GM23248 (cell line): ENCODE measurements around the gene CELA3B. TPM values are rescaled to one million over a fixed set of nuclear protein-coding genes. Genes with fewer than 3 reads are reported as not detected.
A peak's percentile ranks its signal among the peaks of the same experiment; 100 is the strongest.

Experiments used
- DNase-seq: peaks from one replicate; pipeline ENCODE4 v3.0.0-alpha.2; 2015
- H2AFZ ChIP-seq: fragments of 200-600 bp; sonication (generic); 2 replicates; pipeline ENCODE4 v1.6.1; 2016; ENCODE audit warnings: antibody characterized with exemption
- H3F3A ChIP-seq: fragments of 200-600 bp; sonication (generic); 2 replicates; pipeline ENCODE4 v1.6.1; 2016; ENCODE audit warnings: mild to moderate bottlenecking, antibody characterized with exemption, mixed run types; ENCODE audit not compliant: insufficient read depth
- H3K27ac ChIP-seq: fragments of 200-600 bp; sonication (generic); 2 replicates; pipeline ENCODE4 v1.5.1; 2016; ENCODE audit warnings: mild to moderate bottlenecking
- H3K27me3 ChIP-seq: fragments of 200-600 bp; sonication (generic); replicated peaks from 2 replicates; pipeline ENCODE4 v1.6.1; 2016; ENCODE audit warnings: mild to moderate bottlenecking; ENCODE audit not compliant: insufficient read depth
- H3K36me3 ChIP-seq: fragments of 200-600 bp; sonication (generic); 2 replicates; pipeline ENCODE4 v1.6.1; 2016; ENCODE audit warnings: low read depth, mild to moderate bottlenecking
- H3K4me1 ChIP-seq: fragments of 200-600 bp; sonication (generic); 2 replicates; pipeline ENCODE4 v1.6.1; 2016; ENCODE audit warnings: mild to moderate bottlenecking; ENCODE audit not compliant: insufficient read depth
- H3K4me2 ChIP-seq: fragments of 200-600 bp; sonication (generic); one replicate; pipeline ENCODE4 v1.6.1; 2016; ENCODE audit warnings: mild to moderate bottlenecking; ENCODE audit not compliant: unreplicated experiment
- H3K4me3 ChIP-seq: fragments of 200-600 bp; sonication (generic); 2 replicates; pipeline ENCODE4 v1.5.1; 2016; ENCODE audit warnings: mild to moderate bottlenecking
- H3K79me2 ChIP-seq: fragments of 200-600 bp; sonication (generic); 2 replicates; pipeline ENCODE4 v1.6.1; 2016; ENCODE audit warnings: mild to moderate bottlenecking; ENCODE audit not compliant: insufficient read depth
- H3K9ac ChIP-seq: fragments of 200-600 bp; sonication (generic); 2 replicates; pipeline ENCODE4 v1.6.1; 2016; ENCODE audit warnings: mild to moderate bottlenecking
- H3K9me2 ChIP-seq: fragments of 200-600 bp; sonication (generic); 2 replicates; pipeline ENCODE4 v1.6.1; 2016; ENCODE audit warnings: mixed run types, mild to moderate bottlenecking, moderate library complexity; ENCODE audit not compliant: insufficient read depth
- H3K9me3 ChIP-seq: fragments of 200-600 bp; sonication (generic); one replicate; pipeline ENCODE4 v1.6.1; 2017; ENCODE audit warnings: low read depth
- H4K20me1 ChIP-seq: fragments of 200-600 bp; sonication (generic); 2 replicates; pipeline ENCODE4 v1.6.0; 2016; ENCODE audit not compliant: insufficient read depth
- EZH2 ChIP-seq: fragments of 200-600 bp; sonication (generic); IDR thresholded peaks from 2 replicates; pipeline ENCODE4 v1.6.1; 2018; ENCODE audit warnings: antibody characterized with exemption, mild to moderate bottlenecking; ENCODE audit not compliant: insufficient read depth, poor library complexity, severe bottlenecking
- EZH2phosphoT487 ChIP-seq: fragments of 200-600 bp; sonication (generic); IDR thresholded peaks from 2 replicates; pipeline ENCODE4 v1.6.1; 2018; ENCODE audit warnings: antibody characterized with exemption, moderate library complexity, mild to moderate bottlenecking, low read depth; ENCODE audit not compliant: insufficient read depth
- WGBS, 2 experiments: methylation state at CpG; one replicate each; pipeline ENCODE4 v1.1.6; 2015 to 2017; ENCODE audit warnings: low lambda C conversion rate in 2 of 2, low coverage in 1 of 2; ENCODE audit errors: missing lambda C conversion rate in 2 of 2; 5-methylcytosine and 5-hydroxymethylcytosine counted together
- in situ Hi-C: fragments of 300-500 bp; cut with MboI; formaldehyde crosslinking; loops from 2 replicates; pipeline ENCODE4 v1.15.0; 2020
- polyA plus RNA-seq: library from polyadenylated mRNA; unstranded; fragments of >200 nt; fragmentation: Nextera tagmentation; extraction: Ambion mirVana; gene quantifications from 2 replicates; pipeline ENCODE4 v1.2.1, GENCODE V29; 2016
- total RNA-seq: library from RNA; depleted of rRNA; stranded (reverse); fragments of >200 nt; shearing (Covaris generic); gene quantifications from 2 replicates; pipeline ENCODE4 v1.2.3, GENCODE V29; 2014

The CELA3B gene
- total and polyA plus RNA-seq, 2 experiments from 2014 or later: not detected

DNA sequence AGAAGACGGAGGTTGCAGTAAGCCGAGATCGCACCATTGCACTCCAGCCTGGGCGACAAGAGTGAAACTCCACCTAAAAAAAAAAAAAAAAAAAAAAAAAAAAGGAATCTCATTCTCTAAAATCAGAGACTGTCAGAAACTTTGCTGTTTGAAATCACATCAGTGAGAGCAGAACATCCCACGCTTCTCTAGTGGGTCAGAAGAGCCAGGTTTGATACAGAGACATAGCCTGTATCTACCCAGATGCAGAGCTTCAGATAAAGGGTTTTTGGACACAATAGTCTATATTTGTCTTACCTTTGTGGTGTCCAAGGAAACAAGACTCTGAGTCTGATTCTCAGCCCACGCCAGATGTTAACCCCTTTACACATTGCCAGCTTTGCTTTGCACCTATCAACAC, 44.2 kb downstream of the CELA3B start:
- H3K4me2 ChIP-seq: no peak overlapping the region
- no peaks in the 10 kb centered on the region for H4K20me1 ChIP-seq

DNA sequence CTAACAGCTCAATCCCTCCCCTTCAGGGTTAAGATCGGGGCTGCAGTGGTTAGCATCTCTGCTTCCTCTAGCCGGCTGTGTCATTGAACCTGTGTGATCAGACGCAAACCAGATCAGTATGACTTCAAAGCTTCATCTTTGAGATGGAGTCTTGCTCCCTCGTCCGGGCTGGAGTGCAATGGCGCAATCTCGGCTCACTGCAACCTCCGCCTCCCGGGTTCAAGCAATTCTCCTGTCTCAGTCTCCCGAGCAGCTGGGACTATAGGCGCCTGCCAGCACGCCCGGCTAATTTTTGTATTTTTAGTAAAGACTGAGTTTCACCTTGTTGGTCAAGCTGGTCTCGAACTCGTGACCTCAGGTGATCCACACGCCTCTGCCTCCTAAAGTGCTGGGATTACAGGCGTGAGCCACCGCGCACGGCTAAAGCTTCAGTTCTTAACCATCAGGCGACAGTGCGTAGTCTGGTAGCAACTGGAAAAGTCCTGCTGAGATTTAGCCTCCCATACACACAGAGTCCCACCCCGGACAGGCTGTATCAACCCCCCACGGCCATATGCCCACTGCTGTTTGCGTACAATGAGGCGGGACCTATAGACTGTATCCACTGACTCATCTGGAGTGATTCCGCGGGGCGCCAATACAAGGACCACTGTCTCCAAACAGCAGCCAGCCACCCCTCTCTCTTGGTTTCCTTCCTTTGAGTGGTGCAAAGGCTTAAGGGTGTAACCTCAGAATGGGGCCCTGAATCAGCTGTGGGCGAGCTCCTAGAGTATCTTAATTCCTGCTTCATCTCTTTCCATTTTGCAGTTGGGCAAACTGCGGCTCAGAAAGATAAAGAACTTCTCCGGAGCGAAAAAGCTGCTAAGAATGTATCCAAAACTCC, 47.9 kb downstream of the CELA3B start:
- no peaks in the 10 kb centered on the region for H4K20me1 ChIP-seq
- H3K36me3 ChIP-seq: no peaks in the 10 kb centered on the region
- H3K4me2 ChIP-seq: peak overlapping the region; percentile 85
- H3F3A ChIP-seq: peaks cover 18% of the 10 kb centered on the region
- H3K4me3 ChIP-seq: peak overlapping the region; percentile 94
- H3K27ac ChIP-seq: peak overlapping the region; percentile 95
- no peaks in the 10 kb centered on the region for H3K9me2 ChIP-seq
- in situ Hi-C loops: no loop called here
- peak overlapping the region; percentile 86 for H2AFZ ChIP-seq
- peak overlapping the region; percentile 98 for H3K9ac ChIP-seq
- no peaks in the 10 kb centered on the region for H3K9me3 ChIP-seq
- H3K4me1 ChIP-seq: peaks cover 9% of the 10 kb centered on the region
- 0 out of 2 replicates have a peak, but pooled peaks cover 15% of the 10 kb centered on the region for H3K79me2 ChIP-seq
- peak; percentile 90 for DNase-seq
- H3K27me3 ChIP-seq: no peaks in the 10 kb centered on the region
- 1% methylated on average over 28 to 33 of the region's 33 CpGs for WGBS, 2 experiments
- no peak for TF ChIP-seq EZH2phosphoT487
- TF ChIP-seq EZH2: no peak

More for the DNA sequence above, 44.2 kb downstream of the CELA3B start:
- in situ Hi-C loops: no loop called here
- H3K79me2 ChIP-seq: 0 out of 2 replicates have a peak, but pooled peaks cover 3% of the 10 kb centered on the region
- WGBS, 2 experiments: 90 to 97% methylated on average over 6 of the region's 6 CpGs
- peaks cover 23% of the 10 kb centered on the region for H3F3A ChIP-seq
- no peak for TF ChIP-seq EZH2phosphoT487
- TF ChIP-seq EZH2: no peak
- no peak for DNase-seq
- no peaks in the 10 kb centered on the region for H3K9me3 ChIP-seq
- H3K27ac ChIP-seq: no peak overlapping the region
- H3K36me3 ChIP-seq: no peaks in the 10 kb centered on the region
- H3K9me2 ChIP-seq: no peaks in the 10 kb centered on the region
- no peak overlapping the region for H3K9ac ChIP-seq
- peaks cover 20% of the 10 kb centered on the region for H3K4me1 ChIP-seq
- no peak overlapping the region for H2AFZ ChIP-seq
- H3K4me3 ChIP-seq: no peak overlapping the region
- no peaks in the 10 kb centered on the region for H3K27me3 ChIP-seq

- no peak for TF ChIP-seq EZH2phosphoT487
- no peak for TF ChIP-seq EZH2
- peak overlapping the region; percentile 86 for H2AFZ ChIP-seq
- H3F3A ChIP-seq: peaks cover 18% of the 10 kb centered on the region
- 0 out of 2 replicates have a peak, but pooled peaks cover 15% of the 10 kb centered on the region for H3K79me2 ChIP-seq
- in situ Hi-C loops: no loop called here
- no peaks in the 10 kb centered on the region for H4K20me1 ChIP-seq
- peak; percentile 96 for DNase-seq
- H3K4me1 ChIP-seq: peaks cover 7% of the 10 kb centered on the region
- WGBS, 2 experiments: 0 to 1% methylated on average over 36 to 42 of the region's 42 CpGs
- no peaks in the 10 kb centered on the region for H3K36me3 ChIP-seq
- H3K4me3 ChIP-seq: peak overlapping the region; percentile 94
- H3K9me3 ChIP-seq: no peaks in the 10 kb centered on the region
- peak overlapping the region; percentile 85 for H3K4me2 ChIP-seq
- H3K9ac ChIP-seq: peak overlapping the region; percentile 98
- H3K9me2 ChIP-seq: no peaks in the 10 kb centered on the region
- no peaks in the 10 kb centered on the region for H3K27me3 ChIP-seq
- H3K27ac ChIP-seq: peak overlapping the region; percentile 95
Observed at GRCh38 chr1:22025368-22026155, 48.7 kb downstream of the CELA3B start.

GRCh38 chr1:22026924-22027289, 50.1 kb downstream of the CELA3B start:
- Histone ChIP-seq H3K4me1 (peaks cover 7% of the 10 kb centered on the region), H3K4me3 (no peak overlapping the region), H3K79me2 (0 out of 2 replicates have a peak, but pooled peaks cover 15% of the 10 kb centered on the region), H3K27ac (no peak overlapping the region), H2AFZ (no peak overlapping the region), H3K9ac (no peak overlapping the region), H3K27me3 (no peaks in the 10 kb centered on the region), H3K9me2 (no peaks in the 10 kb centered on the region), H4K20me1 (no peaks in the 10 kb centered on the region), H3F3A (peaks cover 18% of the 10 kb centered on the region), H3K4me2 (no peak overlapping the region), H3K36me3 (no peaks in the 10 kb centered on the region), H3K9me3 (no peaks in the 10 kb centered on the region)
- WGBS, 2 experiments: 68% methylated on average over 3 of the region's 3 CpGs
- TF ChIP-seq EZH2phosphoT487: no peak
- no peak for TF ChIP-seq EZH2
- in situ Hi-C loops: no loop called here
- DNase-seq: no peak
